Epithelial cell of prostate (primary cell): ENCODE measurements around the gene NECTIN4.
A peak's percentile ranks its signal among the peaks of the same experiment; 100 is the strongest.
"Not testable (repeated sequence)": the region's sequence is repeated elsewhere in the genome, so short reads cannot be mapped to it uniquely, and the experiment has no call there.

Source experiments
- DNase-seq: peaks from one replicate; pipeline ENCODE4 v3.0.0-alpha.2; 2011; ENCODE audit warnings: low read depth, low spot score
- H3K27ac ChIP-seq: fragments of 450-650 bp; 2 replicates; pipeline ENCODE4 v1.5.1; 2017; ENCODE audit warnings: mild to moderate bottlenecking

The NECTIN4 gene

GRCh38 chr1:161037661-161038522, 51.5 kb downstream of the NECTIN4 start:
- DNase-seq, result no peak
- peak overlapping the region; percentile 67 for H3K27ac ChIP-seq

DNA sequence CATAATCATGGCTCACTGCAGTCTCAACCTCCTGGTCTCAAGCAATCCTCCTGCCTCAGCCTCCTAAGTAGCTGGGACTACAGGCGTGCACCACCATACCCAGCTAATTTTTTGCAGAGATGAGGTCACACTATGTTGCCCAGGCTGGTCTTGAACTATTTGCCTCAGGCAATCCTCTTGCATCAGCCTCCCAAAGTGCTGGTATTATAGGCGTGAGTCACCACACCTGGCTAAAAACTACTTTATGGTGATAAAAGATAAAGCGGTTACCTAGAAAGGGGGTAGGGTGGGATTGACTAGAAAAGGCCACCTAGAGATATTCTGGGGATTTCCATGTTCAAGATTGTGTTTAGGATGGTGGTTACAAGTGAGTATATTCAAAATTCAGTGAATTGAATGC, 55.6 kb downstream of the NECTIN4 start:
- DNase-seq, result no peak

GRCh38 chr1:161032409-161032808, 56.9 kb downstream of the NECTIN4 start:
- DNase-seq, result no peak
- peak overlapping the region; percentile 25 for H3K27ac ChIP-seq

More for the DNA sequence above, 55.6 kb downstream of the NECTIN4 start:
- peak overlapping the region; percentile 25 for H3K27ac ChIP-seq

DNA sequence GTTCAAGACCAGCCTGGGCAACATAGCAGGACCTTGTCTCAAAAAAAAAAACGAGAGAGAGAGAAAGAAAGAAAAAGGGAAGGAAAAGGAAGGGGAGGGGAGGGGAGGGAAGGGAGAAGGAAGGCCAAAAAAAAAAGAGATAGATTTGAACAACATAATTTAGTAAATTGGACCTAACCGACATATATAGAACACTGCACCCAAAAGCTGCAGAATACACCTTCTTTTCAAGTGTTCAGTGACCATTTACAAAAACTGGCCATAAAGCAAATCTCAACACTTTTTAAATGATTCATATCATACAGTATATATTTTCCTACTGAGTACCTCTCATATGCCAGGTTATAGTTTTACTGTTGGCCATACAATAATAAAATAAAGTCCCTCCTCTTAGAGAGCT, 57.5 kb downstream of the NECTIN4 start:
- DNase-seq, result no peak
- no peak overlapping the region for H3K27ac ChIP-seq

GRCh38 chr1:161029466-161029865, 59.9 kb downstream of the NECTIN4 start:
- not testable (repeated sequence) for DNase-seq, H3K27ac ChIP-seq

GRCh38 chr1:161026954-161027353, 62.4 kb downstream of the NECTIN4 start:
- not testable (repeated sequence) for DNase-seq
- H3K27ac ChIP-seq, result peak overlapping the region; percentile 68

DNA sequence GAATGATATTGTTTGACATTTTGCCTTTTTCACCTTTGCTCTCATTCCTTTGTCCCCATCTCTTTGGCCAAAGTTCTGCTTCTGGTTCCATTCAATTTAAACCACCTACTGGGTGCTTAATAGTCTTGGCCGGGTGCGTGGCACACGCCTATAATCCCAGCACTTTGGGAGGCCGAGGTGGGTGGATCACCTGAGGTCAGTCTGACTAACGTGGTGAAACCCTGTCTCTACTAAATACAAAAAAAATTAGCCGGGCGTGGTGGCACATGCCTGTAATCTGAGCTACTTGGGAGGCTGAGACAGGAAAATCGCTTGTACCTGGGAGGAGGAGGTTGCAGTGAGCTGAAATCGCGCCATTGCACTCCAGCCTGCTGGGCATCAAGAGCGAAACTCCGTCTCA, 66.9 kb downstream of the NECTIN4 start:
- peak overlapping the region; percentile 96 for H3K27ac ChIP-seq

GRCh38 chr1:161021970-161022353, 67.4 kb downstream of the NECTIN4 start:
- DNase-seq, result peak; percentile 92
- H3K27ac ChIP-seq, result peak overlapping the region; percentile 96

More for the DNA sequence above, 66.9 kb downstream of the NECTIN4 start:
- not testable (repeated sequence) for DNase-seq

GRCh38 chr1:161021165-161021969, 68.0 kb downstream of the NECTIN4 start:
- peak; percentile 100 for DNase-seq
- H3K27ac ChIP-seq, result peak overlapping the region; percentile 96
